Aorta (tissue), 5 donors: ENCODE data around the gene CAMK2D. TPM values are rescaled to one million over a fixed set of nuclear protein-coding genes. Genes with fewer than 3 reads are reported as not detected.

ENCODE experiments used
- ATAC-seq: fragments of 200-7000 bp; cut with Tn5 transposase; one replicate; pipeline ENCODE4 v1.9.1; 2022; ENCODE audit warnings: moderate library complexity; ENCODE audit not compliant: low FRiP score
- DNase-seq, 2 donors: peaks; one replicate each; pipeline ENCODE4 v3.0.0-alpha.2; 2020
- H3K27ac ChIP-seq, 2 donors: one replicate each; pipeline ENCODE4 v1.5.1; 2013; ENCODE audit warnings: low read length in 2 of 2, mild to moderate bottlenecking in 2 of 2, moderate library complexity in 2 of 2, control low read depth in 1 of 2, inconsistent platforms in 1 of 2, low read depth in 1 of 2
- H3K27me3 ChIP-seq, 2 donors: one replicate each; pipeline ENCODE4 v1.6.1; 2013; ENCODE audit warnings: control low read depth in 1 of 2, low read length in 1 of 2, mild to moderate bottlenecking in 1 of 2, moderate library complexity in 1 of 2; ENCODE audit not compliant: insufficient read depth in 2 of 2, control insufficient read depth in 1 of 2
- H3K36me3 ChIP-seq, 2 donors: one replicate each; pipeline ENCODE4 v1.6.1; 2013; ENCODE audit warnings: control low read depth in 1 of 2, low read length in 1 of 2, mild to moderate bottlenecking in 1 of 2; ENCODE audit not compliant: insufficient read depth in 2 of 2, control insufficient read depth in 1 of 2
- H3K4me1 ChIP-seq, 2 donors: one replicate each; pipeline ENCODE4 v1.6.1; 2013; ENCODE audit warnings: low read length in 2 of 2, control low read depth in 1 of 2, mild to moderate bottlenecking in 1 of 2, moderate library complexity in 1 of 2; ENCODE audit not compliant: insufficient read depth in 2 of 2, control insufficient read depth in 1 of 2
- H3K4me3 ChIP-seq, 2 donors: one replicate each; pipeline ENCODE4 v1.5.1; 2013; ENCODE audit warnings: low read length in 2 of 2, control low read depth in 1 of 2, mild to moderate bottlenecking in 1 of 2
- H3K9me3 ChIP-seq: one replicate; pipeline ENCODE4 v1.6.1; 2013; ENCODE audit warnings: mild to moderate bottlenecking, low read length; ENCODE audit not compliant: control insufficient read depth
- WGBS, 2 donors: extraction: QIAGEN DNeasy Blood & Tissue Kit; methylation state at CpG; one replicate each; pipeline ENCODE4 v1.1.7; 2013; 5-methylcytosine and 5-hydroxymethylcytosine counted together
- intact Hi-C, 2 donors: fragments of 100-400 bp; cut with DNase I; formaldehyde crosslinking; loops; one replicate each; pipeline versions ENCODE4 v1.14.2 to v1.15.0; 2022
- polyA plus RNA-seq, 2 donors: library from polyadenylated mRNA; stranded (reverse); fragments of 200-250 nt; gene quantifications; one replicate each; pipeline ENCODE4 v1.2.3, GENCODE V29; 2013
- total RNA-seq, 2 donors: library from RNA; stranded (reverse); fragmentation: NEBNext Ultra II Directional; extraction: Animal tissue kit (Norgen Biotek cat#: 25700); gene quantifications; one replicate each; pipeline ENCODE4 v1.2.1, GENCODE V29; 2021
- donor health status: healthy with polysubstance abuse.
- donor health status: Bipolar disorder and iron deficiency.
- donor health status: DM: no; HTN: no; CAD: no.
- donor health status: DM: no; HTN: no; CAD: no.
- donor health status: DM: yes; HTN: yes; CAD: no.

Gene CAMK2D
- total and polyA plus RNA-seq, 4 donors = 18.7 to 71.8 (median 37.7) TPM

DNA sequence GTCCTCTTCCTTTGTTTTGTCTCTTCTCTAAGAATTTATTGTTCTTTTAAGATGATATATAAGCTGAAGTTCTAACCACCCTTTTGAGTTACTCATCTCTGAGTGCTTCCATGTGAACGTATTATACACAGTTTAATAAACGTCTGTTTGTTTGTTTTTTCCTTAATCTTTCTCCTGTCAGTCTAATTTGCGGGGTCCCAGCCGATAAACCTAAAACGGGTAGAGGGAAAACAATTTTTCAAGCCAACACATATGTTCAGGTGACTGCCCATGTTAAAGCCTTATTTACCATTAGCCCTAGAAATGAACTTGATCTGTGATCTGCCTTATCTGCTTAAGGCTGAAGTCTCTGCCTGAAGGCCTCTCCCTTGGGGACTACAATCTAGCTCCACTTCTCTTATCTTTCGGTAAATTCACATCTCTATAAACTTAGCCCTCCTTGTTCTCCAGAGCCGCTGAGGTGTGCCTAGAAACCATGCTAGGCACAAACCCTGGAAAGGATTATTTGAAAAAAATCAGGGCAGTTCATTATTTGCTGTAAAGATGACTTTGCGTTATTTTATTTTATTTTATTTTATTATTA is 158.8 kb downstream of the CAMK2D start:
- ATAC-seq (no peak), DNase-seq (no peak)
- no peaks in the 10 kb centered on the region for H3K9me3 ChIP-seq
- intact Hi-C loops = no loop called here
- no peak overlapping the region for H3K4me3 ChIP-seq
- H3K27me3 ChIP-seq = no peaks in the 10 kb centered on the region
- 84 to 85% methylated on average over 8 of the region's 8 CpGs for WGBS, 2 donors
- peaks cover 0 to 2% of the 10 kb centered on the region in 2 donors for H3K36me3 ChIP-seq
- H3K4me1 ChIP-seq = peaks cover 0 to 1% of the 10 kb centered on the region in 2 donors
- no peak overlapping the region for H3K27ac ChIP-seq

DNA sequence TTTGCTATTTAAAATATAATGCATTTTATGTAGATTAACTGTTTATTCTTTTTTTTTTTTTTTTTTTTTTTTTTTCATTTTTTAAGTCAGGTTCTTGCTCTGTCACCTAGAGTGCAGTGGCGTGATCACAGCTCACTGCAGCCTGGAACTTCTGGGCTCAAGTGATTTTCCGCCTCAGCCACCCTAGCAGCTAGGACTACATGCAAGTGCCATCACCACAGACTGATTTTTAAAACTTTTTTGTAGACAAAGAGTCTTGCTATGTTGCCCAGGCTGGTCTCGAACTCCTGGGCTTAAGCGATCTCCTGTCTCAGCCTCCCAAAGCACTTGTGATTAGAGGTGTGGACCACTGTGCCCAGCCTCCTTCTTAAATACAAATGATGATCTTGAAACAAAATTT is 159.9 kb downstream of the CAMK2D start:
- ATAC-seq = no peak
- intact Hi-C loops = no loop called here

DNA sequence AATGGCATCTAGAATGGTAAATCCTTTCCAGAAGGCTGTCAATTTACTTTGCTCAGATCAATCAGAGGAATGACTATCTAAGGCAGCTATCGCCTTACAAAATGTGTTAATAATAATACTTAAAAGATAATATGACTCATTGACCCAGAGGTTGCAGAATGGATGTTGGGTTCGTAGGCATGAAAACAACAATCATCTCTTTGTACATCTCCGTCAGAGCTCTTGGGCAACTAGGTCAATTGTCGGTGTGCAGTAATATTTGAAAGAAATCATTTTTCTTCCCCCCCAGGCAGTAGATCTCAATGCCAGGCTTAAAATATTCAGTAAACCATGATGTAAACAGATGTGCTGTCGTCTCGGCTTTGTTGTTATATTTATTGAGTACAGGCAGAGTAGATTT is 165.1 kb downstream of the CAMK2D start:
- H3K4me3 ChIP-seq = no peak overlapping the region
- no peaks in the 10 kb centered on the region for H3K27me3 ChIP-seq
- DNase-seq (no peak), ATAC-seq (no peak)
- intact Hi-C loops = no loop called here
- H3K27ac ChIP-seq = no peak overlapping the region
- 97 to 98% methylated on average over 6 of the region's 6 CpGs for WGBS, 2 donors
- peaks cover 0 to 2% of the 10 kb centered on the region in 2 donors for H3K4me1 ChIP-seq
- no peaks in the 10 kb centered on the region for H3K36me3 ChIP-seq
- no peaks in the 10 kb centered on the region for H3K9me3 ChIP-seq

More for the DNA sequence above, 159.9 kb downstream of the CAMK2D start:
- Histone ChIP-seq H3K27me3 (no peaks in the 10 kb centered on the region), H3K27ac (no peak overlapping the region), H3K9me3 (no peaks in the 10 kb centered on the region), H3K4me1 (peaks cover 0 to 1% of the 10 kb centered on the region in 2 donors), H3K4me3 (no peak overlapping the region), H3K36me3 (no peaks in the 10 kb centered on the region)
- no peak for DNase-seq
- WGBS, 2 donors = 83 to 97% methylated on average over 4 of the region's 4 CpGs

DNA sequence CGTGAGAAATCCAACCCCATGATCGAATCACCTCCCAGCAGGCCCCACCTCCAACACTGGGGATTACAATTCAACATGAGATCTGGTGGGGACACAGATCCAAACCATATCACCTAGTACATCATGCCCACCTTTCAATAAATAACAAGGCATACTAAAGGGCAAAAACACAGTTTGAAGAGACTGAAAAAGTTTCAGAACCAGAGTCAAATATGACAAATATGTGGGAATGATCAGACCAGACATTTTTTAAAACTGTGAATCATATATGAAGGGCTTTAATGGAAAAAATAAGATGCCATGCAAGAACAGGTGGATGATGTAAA is 167.3 kb downstream of the CAMK2D start:
- 88 to 90% methylated on average over 2 of the region's 2 CpGs for WGBS, 2 donors

DNA sequence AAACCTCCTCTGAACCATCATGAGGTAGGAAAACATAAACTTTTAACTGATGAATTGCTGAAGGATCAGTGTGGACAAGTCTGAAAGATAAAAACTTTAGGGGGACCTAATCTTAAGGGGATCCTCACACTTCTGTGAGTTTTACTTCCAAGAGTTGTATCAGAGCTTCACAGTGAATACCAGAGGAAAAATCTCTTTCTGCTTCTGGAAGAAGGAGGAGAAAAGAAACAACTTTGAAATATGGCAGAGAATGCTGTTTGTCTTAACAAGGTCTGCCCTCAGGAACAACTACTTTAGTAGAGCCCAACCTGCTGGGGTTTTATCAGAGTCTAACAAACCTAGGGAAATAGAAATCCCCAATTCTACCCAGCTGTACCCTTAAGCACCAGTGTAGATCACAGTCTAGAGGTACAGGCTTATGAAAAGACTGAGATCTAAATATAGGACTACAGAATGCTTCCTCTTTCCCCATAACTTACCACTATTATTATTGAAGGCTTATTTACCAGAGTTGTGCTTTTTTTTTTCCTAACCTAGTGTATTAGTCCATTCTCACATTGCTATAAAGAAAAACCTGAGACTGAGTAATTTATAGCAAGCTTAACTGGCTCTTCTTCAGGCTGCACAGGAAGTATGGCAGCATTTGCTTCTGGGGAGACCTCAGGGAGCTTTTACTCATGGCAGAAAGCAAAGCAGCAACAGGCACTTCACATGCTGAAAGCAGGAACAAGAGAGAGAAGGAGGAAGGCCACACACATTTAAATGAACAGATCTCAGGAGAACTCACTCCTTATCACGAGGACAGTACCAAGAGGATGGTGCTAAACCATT is 167.9 kb downstream of the CAMK2D start:
- H3K27me3 ChIP-seq = no peaks in the 10 kb centered on the region
- no peak overlapping the region for H3K4me3 ChIP-seq
- H3K36me3 ChIP-seq = no peaks in the 10 kb centered on the region
- H3K27ac ChIP-seq = no peak overlapping the region
- 93 to 100% methylated on average over 1 of the region's 1 CpG for WGBS, 2 donors
- ATAC-seq (no peak), DNase-seq (no peak)
- H3K4me1 ChIP-seq = peaks cover 0 to 2% of the 10 kb centered on the region in 2 donors
- intact Hi-C loops = no loop called here
- no peaks in the 10 kb centered on the region for H3K9me3 ChIP-seq

More for the DNA sequence above, 167.3 kb downstream of the CAMK2D start:
- Histone ChIP-seq H3K4me1 (peaks cover 0 to 2% of the 10 kb centered on the region in 2 donors), H3K4me3 (no peak overlapping the region), H3K36me3 (no peaks in the 10 kb centered on the region), H3K27ac (no peak overlapping the region), H3K9me3 (no peaks in the 10 kb centered on the region), H3K27me3 (no peaks in the 10 kb centered on the region)
- DNase-seq = no peak
- no peak for ATAC-seq
- intact Hi-C loops = no loop called here

DNA sequence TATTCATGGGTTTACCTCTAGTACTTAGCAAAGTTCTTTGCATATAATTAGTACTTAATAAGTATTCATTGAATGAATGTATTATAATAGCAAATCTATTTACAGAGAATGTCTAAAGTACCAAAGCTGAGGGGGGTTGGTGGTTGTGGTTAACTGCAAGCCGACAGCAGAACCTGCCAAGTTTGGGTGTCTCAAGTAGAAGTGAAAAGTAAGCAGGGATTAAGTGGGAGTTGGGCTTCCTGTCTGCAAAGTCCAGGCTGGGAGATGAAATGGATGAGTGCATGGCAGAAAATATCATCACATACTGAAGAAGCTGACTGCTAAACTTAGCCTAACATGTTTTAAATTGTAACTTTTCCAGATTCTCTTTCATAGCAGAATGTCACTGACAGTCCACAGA is 169.6 kb downstream of the CAMK2D start:
- 56 to 61% methylated on average over 1 of the region's 1 CpG for WGBS, 2 donors
- no peaks in the 10 kb centered on the region for H3K27me3 ChIP-seq
- H3K4me3 ChIP-seq = no peak overlapping the region
- DNase-seq (no peak), ATAC-seq (no peak)
- intact Hi-C loops = no loop called here
- peaks cover 0 to 2% of the 10 kb centered on the region in 2 donors for H3K4me1 ChIP-seq
- no peak overlapping the region for H3K27ac ChIP-seq
- H3K36me3 ChIP-seq = no peaks in the 10 kb centered on the region
- no peaks in the 10 kb centered on the region for H3K9me3 ChIP-seq

DNA sequence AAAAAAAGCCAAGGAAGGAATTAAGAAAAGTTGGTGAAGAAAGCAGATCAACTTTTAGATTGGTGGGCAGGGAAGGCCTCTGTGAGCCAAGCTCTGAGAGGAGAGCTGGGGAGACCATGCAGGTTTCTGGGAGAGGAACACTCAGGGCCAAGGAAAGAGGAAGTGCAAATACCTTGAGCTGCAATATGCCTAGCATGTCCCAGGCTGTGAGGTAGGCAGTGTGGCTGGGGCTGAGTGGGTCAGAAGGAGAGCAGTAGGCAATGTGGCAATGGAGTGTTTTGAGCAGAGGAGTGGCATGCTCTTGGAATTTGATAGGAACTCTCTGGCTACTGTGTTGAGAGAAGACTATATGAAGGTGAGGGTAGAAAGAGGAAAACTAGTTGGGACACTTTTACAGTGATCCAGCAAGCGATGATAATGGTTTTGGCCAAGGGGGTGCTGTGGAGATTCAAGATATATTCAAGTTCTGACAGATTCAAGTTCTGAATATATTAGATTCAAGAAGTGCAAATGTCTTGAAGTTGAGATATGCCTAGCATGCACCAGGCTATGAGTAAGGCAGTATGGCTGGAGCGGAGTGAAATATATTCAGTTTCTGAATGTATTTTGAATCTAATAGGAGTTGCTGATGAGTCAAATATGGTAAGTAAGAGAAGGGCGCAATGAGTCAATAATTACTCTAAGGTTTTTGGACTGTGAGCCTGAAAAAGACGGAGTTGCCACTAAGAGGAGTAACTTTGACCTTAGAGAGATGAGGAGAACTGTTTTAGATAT is 172.5 kb downstream of the CAMK2D start:
- DNase-seq = no peak
- Histone ChIP-seq H3K4me3 (no peak overlapping the region), H3K36me3 (no peaks in the 10 kb centered on the region), H3K27ac (no peak overlapping the region), H3K27me3 (no peaks in the 10 kb centered on the region), H3K4me1 (peaks cover 0 to 13% of the 10 kb centered on the region in 2 donors), H3K9me3 (no peaks in the 10 kb centered on the region)
- intact Hi-C loops = no loop called here
- 98% methylated on average over 4 of the region's 4 CpGs for WGBS, 2 donors
- ATAC-seq = no peak

DNA sequence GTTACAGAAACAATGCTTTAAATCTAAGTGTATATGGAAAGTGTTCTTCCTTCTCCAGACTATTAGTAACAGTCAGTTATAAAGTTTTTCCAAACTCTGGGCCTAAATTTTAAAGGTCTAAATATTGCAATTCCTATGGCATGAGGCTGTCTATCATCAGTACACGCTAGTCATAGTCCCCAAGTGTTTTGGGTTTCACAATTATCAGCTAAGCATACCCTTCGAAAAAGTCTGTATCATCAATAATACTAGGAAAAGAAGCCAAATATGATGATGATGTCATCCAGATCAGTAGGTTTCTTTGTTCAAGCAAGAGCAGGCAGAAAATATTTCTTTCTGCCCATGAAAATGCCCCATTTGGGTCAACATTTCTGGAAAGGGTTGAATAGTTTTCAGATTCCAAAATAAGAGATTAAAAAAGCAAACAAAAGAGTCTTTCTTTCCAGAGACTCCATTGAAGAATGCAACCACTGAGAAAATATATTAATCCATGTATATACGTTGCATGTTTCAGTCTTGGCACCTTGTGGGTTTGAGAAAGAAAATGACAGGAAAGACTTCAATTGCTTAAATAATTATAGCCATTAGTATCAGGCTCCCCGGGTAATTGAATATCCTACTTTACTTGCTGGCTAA is 173.8 kb downstream of the CAMK2D start:
- Histone ChIP-seq H3K4me3 (no peak overlapping the region), H3K36me3 (no peaks in the 10 kb centered on the region), H3K27me3 (no peaks in the 10 kb centered on the region), H3K9me3 (no peaks in the 10 kb centered on the region), H3K27ac (no peak overlapping the region), H3K4me1 (peaks cover under 1 to 18% of the 10 kb centered on the region in 2 donors)
- 39 to 42% methylated on average over 4 of the region's 4 CpGs for WGBS, 2 donors
- ATAC-seq (no peak), DNase-seq (no peak)
- intact Hi-C loops = no loop called here
